Ramos (cell line): ENCODE results near the gene GPC4.
"Not testable (repeated sequence)": the region's sequence is repeated elsewhere in the genome, so short reads cannot be mapped to it uniquely, and the experiment has no call there.

ENCODE experiments used
- in situ Hi-C: fragments of 300-500 bp; cut with MboI; formaldehyde crosslinking; loops from one replicate; pipeline ENCODE4 v1.14.3; 2022; ENCODE audit warnings: low sequenced_read_pairs; ENCODE audit not compliant: unreplicated experiment

The GPC4 gene

GRCh38 chrX:133308499-133308897, 106.8 kb downstream of the GPC4 start:
- in situ Hi-C loops: no loop called here

GRCh38 chrX:133307637-133308498, 107.4 kb downstream of the GPC4 start:
- in situ Hi-C loops: no loop called here

- in situ Hi-C loops: no loop called here
These were observed 108.2 kb downstream of the GPC4 start for GRCh38 chrX:133307094-133307493.

- in situ Hi-C loops: no loop called here
These were observed 109.0 kb downstream of the GPC4 start for GRCh38 chrX:133306316-133306715.

- in situ Hi-C loops: no loop called here
These were observed 109.9 kb downstream of the GPC4 start for GRCh38 chrX:133305348-133305747.

- in situ Hi-C loops: no loop called here
These were observed 112.4 kb downstream of the GPC4 start for GRCh38 chrX:133302775-133303445.

- in situ Hi-C loops: no loop called here
These were observed 114.7 kb downstream of the GPC4 start for GRCh38 chrX:133300591-133300990.

GRCh38 chrX:133297284-133297683, 118.0 kb downstream of the GPC4 start:
- in situ Hi-C loops: no loop called here

- in situ Hi-C loops: no loop called here
These were observed 121.2 kb downstream of the GPC4 start for GRCh38 chrX:133294126-133294525.

- in situ Hi-C loops: no loop called here
These were observed 125.2 kb downstream of the GPC4 start for GRCh38 chrX:133290076-133290475.

- in situ Hi-C loops: no loop called here
These were observed 127.4 kb downstream of the GPC4 start for GRCh38 chrX:133287860-133288259.

GRCh38 chrX:133285341-133285740, 129.9 kb downstream of the GPC4 start:
- in situ Hi-C loops: no loop called here

GRCh38 chrX:133279112-133279730, 136.1 kb downstream of the GPC4 start:
- in situ Hi-C loops: not testable (repeated sequence)

GRCh38 chrX:133273180-133273579, 142.1 kb downstream of the GPC4 start:
- in situ Hi-C loops: no loop called here

- in situ Hi-C loops: no loop called here
These were observed 146.1 kb downstream of the GPC4 start for GRCh38 chrX:133269168-133269567.

- in situ Hi-C loops: no loop called here
These were observed 147.7 kb downstream of the GPC4 start for GRCh38 chrX:133267621-133268020.

GRCh38 chrX:133265331-133265730, 150.0 kb downstream of the GPC4 start:
- in situ Hi-C loops: no loop called here

- in situ Hi-C loops: no loop called here
These were observed 156.8 kb downstream of the GPC4 start for GRCh38 chrX:133258481-133258880.

- in situ Hi-C loops: no loop called here
These were observed 160.6 kb downstream of the GPC4 start for GRCh38 chrX:133254666-133255065.

GRCh38 chrX:133251204-133251603, 164.1 kb downstream of the GPC4 start:
- in situ Hi-C loops: no loop called here
